Keratinocyte (primary cell): ENCODE data around the gene DSCAML1. TPM values are rescaled to one million over a fixed set of nuclear protein-coding genes. Genes with fewer than 3 reads are reported as not detected.
A peak's percentile ranks its signal among the peaks of the same experiment; 100 is the strongest.

Experiments
- DNase-seq: peaks from one replicate; pipeline ENCODE4 v3.0.0-alpha.2; 2011; ENCODE audit warnings: low read depth, missing footprints, low spot score
- FAIRE-seq: peaks from 2 replicates; lab custom pipeline; 2011; peaks lifted over from hg19 to GRCh38; lab: Jason Lieb, UNC
- H2AFZ ChIP-seq: 2 replicates; pipeline ENCODE4 v1.6.0; 2012; ENCODE audit warnings: low read length, control low read depth, inconsistent platforms; ENCODE audit not compliant: control insufficient read depth
- H3K27ac ChIP-seq: 2 replicates; pipeline ENCODE4 v1.5.1; 2011; ENCODE audit warnings: low read length; ENCODE audit not compliant: control insufficient read depth, insufficient read depth
- H3K27me3 ChIP-seq: 3 replicates; pipeline ENCODE4 v1.6.0; 2011; ENCODE audit warnings: low read length; ENCODE audit not compliant: control insufficient read depth, insufficient read depth; ENCODE audit errors: extremely low read depth
- H3K36me3 ChIP-seq, 2 experiments: 2 replicates in 1 of 2; 3 replicates in 1 of 2; pipeline ENCODE4 v1.5.1; 2011; ENCODE audit warnings: low read length in 2 of 2, mild to moderate bottlenecking in 1 of 2; ENCODE audit not compliant: control insufficient read depth in 2 of 2, insufficient read depth in 2 of 2; ENCODE audit errors: extremely low read depth in 1 of 2
- H3K4me1 ChIP-seq: 3 replicates; pipeline ENCODE4 v1.5.1; 2011; ENCODE audit warnings: low read length; ENCODE audit not compliant: control insufficient read depth, insufficient read depth; ENCODE audit errors: extremely low read depth
- H3K4me2 ChIP-seq: 3 replicates; pipeline ENCODE4 v1.6.0; 2011; ENCODE audit warnings: low read depth, low read length; ENCODE audit not compliant: control insufficient read depth, insufficient read depth; ENCODE audit errors: extremely low read depth
- H3K4me3 ChIP-seq, 3 experiments: fragments of 200-600 bp in 1 of 3; sonication (generic) in 1 of 3; 2 replicates in 2 of 3; 3 replicates in 1 of 3; pipeline ENCODE4 v1.5.1; 2011 to 2016; ENCODE audit warnings: low read length in 3 of 3, mild to moderate bottlenecking in 3 of 3, control low read depth in 2 of 3, inconsistent platforms in 1 of 3, low read depth in 1 of 3, mixed read lengths in 1 of 3, mixed run types in 1 of 3, moderate library complexity in 1 of 3; ENCODE audit not compliant: control insufficient read depth in 2 of 3, insufficient read depth in 2 of 3; ENCODE audit errors: extremely low read depth in 1 of 3
- H3K79me2 ChIP-seq: 2 replicates; pipeline ENCODE4 v1.6.0; 2012; ENCODE audit warnings: low read length; ENCODE audit not compliant: control insufficient read depth, insufficient read depth
- H3K9ac ChIP-seq: 3 replicates; pipeline ENCODE4 v1.6.0; 2011; ENCODE audit warnings: low read length; ENCODE audit not compliant: control insufficient read depth, insufficient read depth; ENCODE audit errors: extremely low read depth
- H3K9me1 ChIP-seq: 3 replicates; pipeline ENCODE4 v1.6.0; 2011; ENCODE audit warnings: low read length; ENCODE audit not compliant: control insufficient read depth, insufficient read depth; ENCODE audit errors: extremely low read depth
- H3K9me3 ChIP-seq: 2 replicates; pipeline ENCODE4 v1.5.1; 2012; ENCODE audit warnings: low read depth, low read length; ENCODE audit not compliant: control insufficient read depth
- H4K20me1 ChIP-seq: 3 replicates; pipeline ENCODE4 v1.6.0; 2011; ENCODE audit warnings: low read length; ENCODE audit not compliant: control insufficient read depth, insufficient read depth; ENCODE audit errors: extremely low read depth
- EZH2 ChIP-seq: IDR thresholded peaks from one replicate; pipeline ENCODE4 v1.6.1; 2012; ENCODE audit warnings: inconsistent platforms, mild to moderate bottlenecking, low read length, moderate library complexity
- dilution Hi-C: fragments of 300-500 bp; cut with MboI; formaldehyde crosslinking; loops from one replicate; pipeline ENCODE4 v1.7.0; 2020; ENCODE audit warnings: low sequenced_read_pairs; ENCODE audit not compliant: extremely low pct_ligation_motif_present
- polyA plus RNA-seq, 5 experiments: library from polyadenylated mRNA; depleted of rRNA in 3 of 5; stranded (reverse) in 3 of 5; stranded (forward) in 1 of 5; unstranded in 1 of 5; fragments of >200 nt; gene quantifications; 1 replicate in 1 of 5; 2 replicates in 3 of 5; 3 replicates in 1 of 5; pipeline versions ENCODE4 v1.2.1 to v1.2.3, GENCODE V29; 2011 to 2012; ENCODE audit warnings: missing spikeins in 2 of 5, low read depth in 1 of 5, low replicate concordance in 1 of 5
- TF ChIP-seq, protein P1 (sequence below), 3 experiments: IDR thresholded peaks in 1 of 3; conservative IDR thresholded peaks in 1 of 3; optimal IDR thresholded peaks in 1 of 3; 2 replicates in 2 of 3; 3 replicates in 1 of 3; pipeline versions ENCODE3 to v1.5.1; 2011; ENCODE audit warnings: low read length in 3 of 3, mild to moderate bottlenecking in 3 of 3, moderate library complexity in 2 of 3, control low read depth in 1 of 3, inconsistent platforms in 1 of 3; ENCODE audit not compliant: insufficient read depth in 2 of 3; ENCODE audit errors: extremely low read depth in 1 of 3

Gene DSCAML1
- polyA plus RNA-seq, 1 donor (not counting 4 experiments of a cell fraction or from before 2014, with no cell fraction given): not detected

DNA sequence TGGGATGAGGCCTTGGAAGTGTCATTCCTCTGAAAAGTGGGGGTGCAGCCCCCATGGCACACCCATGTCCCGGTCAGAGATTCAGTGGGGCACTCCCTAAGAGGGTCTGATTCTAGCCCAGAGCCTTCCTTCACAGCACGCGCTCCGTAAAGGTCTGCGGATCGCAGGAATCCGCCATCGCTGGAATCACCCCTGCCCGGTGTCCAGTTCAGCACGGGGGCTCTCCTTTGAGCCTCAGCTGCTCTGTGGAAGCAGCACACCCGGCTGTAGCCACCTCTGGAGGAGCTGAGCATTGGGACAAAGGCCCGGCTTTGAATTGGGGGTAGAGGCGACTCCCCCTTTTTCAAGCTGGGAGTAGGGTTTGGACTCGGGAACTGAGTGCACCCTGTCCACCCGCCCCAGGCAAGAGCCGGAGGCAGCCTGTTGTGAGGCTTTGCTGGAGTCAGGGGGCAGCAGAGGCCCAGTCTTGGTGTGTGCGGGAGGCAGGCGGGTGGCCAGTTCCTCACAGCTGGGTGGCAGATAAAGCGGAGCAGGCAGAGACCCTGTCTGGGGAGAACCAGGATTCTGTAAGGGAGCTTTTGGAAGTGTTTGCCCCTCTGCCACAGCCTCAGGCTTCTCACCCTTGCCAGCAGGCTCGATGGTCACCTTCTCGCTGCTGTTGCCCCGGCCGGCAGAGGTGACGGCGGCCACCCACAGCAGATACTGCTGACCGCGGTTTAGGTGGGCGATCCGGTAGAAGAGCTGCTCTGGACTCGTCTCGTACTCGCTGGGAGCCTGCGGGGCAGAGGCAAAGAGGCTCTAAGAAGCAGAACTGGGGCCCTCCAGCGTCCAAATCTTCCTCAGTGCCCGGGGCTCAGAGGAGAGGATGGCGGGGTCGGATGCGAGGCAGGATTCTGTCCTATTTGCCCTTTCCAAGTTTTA is 353.5 kb downstream of the DSCAML1 start:
- TF ChIP-seq EZH2: no peak
- TF ChIP-seq, protein P1, sequence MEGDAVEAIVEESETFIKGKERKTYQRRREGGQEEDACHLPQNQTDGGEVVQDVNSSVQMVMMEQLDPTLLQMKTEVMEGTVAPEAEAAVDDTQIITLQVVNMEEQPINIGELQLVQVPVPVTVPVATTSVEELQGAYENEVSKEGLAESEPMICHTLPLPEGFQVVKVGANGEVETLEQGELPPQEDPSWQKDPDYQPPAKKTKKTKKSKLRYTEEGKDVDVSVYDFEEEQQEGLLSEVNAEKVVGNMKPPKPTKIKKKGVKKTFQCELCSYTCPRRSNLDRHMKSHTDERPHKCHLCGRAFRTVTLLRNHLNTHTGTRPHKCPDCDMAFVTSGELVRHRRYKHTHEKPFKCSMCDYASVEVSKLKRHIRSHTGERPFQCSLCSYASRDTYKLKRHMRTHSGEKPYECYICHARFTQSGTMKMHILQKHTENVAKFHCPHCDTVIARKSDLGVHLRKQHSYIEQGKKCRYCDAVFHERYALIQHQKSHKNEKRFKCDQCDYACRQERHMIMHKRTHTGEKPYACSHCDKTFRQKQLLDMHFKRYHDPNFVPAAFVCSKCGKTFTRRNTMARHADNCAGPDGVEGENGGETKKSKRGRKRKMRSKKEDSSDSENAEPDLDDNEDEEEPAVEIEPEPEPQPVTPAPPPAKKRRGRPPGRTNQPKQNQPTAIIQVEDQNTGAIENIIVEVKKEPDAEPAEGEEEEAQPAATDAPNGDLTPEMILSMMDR (optimal IDR thresholded peaks at IDR 0.05 in 1 of 3, IDR thresholded peaks at IDR 0.05 in 1 of 3, conservative IDR thresholded peaks at IDR 0.05 in 1 of 3; ENCODE audit: extremely low read depth in 1 of 3, insufficient read depth in 2 of 3, low read length in 3 of 3): peak in 2 of 3 experiments; percentile 2 to 36
- no peaks in the 10 kb centered on the region for H4K20me1 ChIP-seq
- dilution Hi-C loops: loop anchor here (25.0 kb wide), 1 partner anchor 369 kb away; the partner anchor contains the start of gene FXYD2

DNA sequence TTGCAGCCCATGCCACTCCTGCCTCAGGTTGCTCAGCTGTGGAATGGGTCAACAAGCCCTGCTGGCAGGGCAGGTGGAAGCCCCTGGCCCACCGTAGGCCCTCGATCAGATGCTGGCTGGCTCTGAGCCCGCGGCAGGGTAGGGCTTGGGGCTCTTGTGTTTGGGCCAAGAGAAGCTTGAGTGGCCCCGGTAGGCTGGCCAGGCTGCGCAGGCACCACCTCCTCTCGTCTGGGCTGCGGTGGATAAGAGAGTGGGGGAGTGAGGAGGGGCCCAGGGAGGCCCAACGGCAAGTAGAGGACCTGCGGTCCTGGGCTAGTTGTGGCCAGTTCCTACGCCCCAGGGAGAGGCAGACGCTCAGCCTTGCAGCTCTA is 354.2 kb downstream of the DSCAML1 start:
- no peaks in the 10 kb centered on the region for H3K79me2 ChIP-seq
- H3K9me1 ChIP-seq: no peaks in the 10 kb centered on the region
- TF ChIP-seq, protein P1 (optimal IDR thresholded peaks at IDR 0.05 in 1 of 3, IDR thresholded peaks at IDR 0.05 in 1 of 3, conservative IDR thresholded peaks at IDR 0.05 in 1 of 3; ENCODE audit: extremely low read depth in 1 of 3, insufficient read depth in 2 of 3, low read length in 3 of 3): no peak
- TF ChIP-seq EZH2: no peak
- no peak for DNase-seq
- no peaks in the 10 kb centered on the region for H3K4me1 ChIP-seq
- no peak overlapping the region for H3K27ac ChIP-seq
- no peak overlapping the region for H3K9ac ChIP-seq
- H4K20me1 ChIP-seq: no peaks in the 10 kb centered on the region
- H2AFZ ChIP-seq: no peak overlapping the region
- FAIRE-seq: no peak
- H3K4me2 ChIP-seq: no peak overlapping the region
- dilution Hi-C loops: loop anchor here (25.0 kb wide), 1 partner anchor 369 kb away; the partner anchor contains the start of gene FXYD2
- no peaks in the 10 kb centered on the region for H3K9me3 ChIP-seq
- no peaks in the 10 kb centered on the region for H3K36me3 ChIP-seq
- H3K27me3 ChIP-seq: peaks cover 36% of the 10 kb centered on the region
- no peak overlapping the region for H3K4me3 ChIP-seq

More for the DNA sequence above, 353.5 kb downstream of the DSCAML1 start:
- Histone ChIP-seq H3K4me1 (no peaks in the 10 kb centered on the region), H3K79me2 (no peaks in the 10 kb centered on the region), H3K36me3 (no peaks in the 10 kb centered on the region), H3K9me1 (no peaks in the 10 kb centered on the region), H3K9ac (no peak overlapping the region), H3K4me2 (no peak overlapping the region), H3K9me3 (no peaks in the 10 kb centered on the region), H3K27me3 (peaks cover 36% of the 10 kb centered on the region), H3K4me3 (no peak overlapping the region), H3K27ac (no peak overlapping the region), H2AFZ (no peak overlapping the region)
- DNase-seq (no peak), FAIRE-seq (no peak)
